Loucy (cell line): ENCODE results near the gene TOP1.

Source experiments
- H2AFZ ChIP-seq: fragments of 200-600 bp; sonication (generic); 2 replicates; pipeline ENCODE4 v1.6.0; 2016; ENCODE audit warnings: antibody characterized with exemption, mild to moderate bottlenecking, low read length, moderate library complexity
- H3F3A ChIP-seq: fragments of 200-600 bp; 2 replicates; pipeline ENCODE4 v1.6.0; 2016; ENCODE audit warnings: antibody characterized with exemption, low read depth, mild to moderate bottlenecking
- H3K27me3 ChIP-seq: fragments of 200-600 bp; sonication (generic); 2 replicates; pipeline ENCODE4 v1.6.1; 2014; ENCODE audit warnings: low read length, mild to moderate bottlenecking; ENCODE audit not compliant: insufficient read depth, poor library complexity, severe bottlenecking
- H3K36me3 ChIP-seq: fragments of 200-600 bp; sonication (generic); 2 replicates; pipeline ENCODE4 v1.6.1; 2016; ENCODE audit warnings: low read length; ENCODE audit not compliant: insufficient read depth
- H3K4me1 ChIP-seq: fragments of 200-600 bp; sonication (generic); 2 replicates; pipeline ENCODE4 v1.5.1; 2014; ENCODE audit warnings: low read length, mild to moderate bottlenecking; ENCODE audit not compliant: insufficient read depth, poor library complexity, severe bottlenecking
- H3K4me2 ChIP-seq: fragments of 200-600 bp; sonication (generic); 2 replicates; pipeline ENCODE4 v1.6.0; 2014; ENCODE audit warnings: antibody characterized with exemption, low read length, low read depth, mild to moderate bottlenecking; ENCODE audit not compliant: poor library complexity, severe bottlenecking
- H3K4me3 ChIP-seq: fragments of 200-600 bp; sonication (generic); 2 replicates; pipeline ENCODE4 v1.5.1; 2014; ENCODE audit warnings: low read length, mild to moderate bottlenecking, mixed read lengths; ENCODE audit not compliant: poor library complexity, severe bottlenecking
- H3K79me2 ChIP-seq: fragments of 200-600 bp; sonication (generic); 2 replicates; pipeline ENCODE4 v1.6.1; 2014; ENCODE audit warnings: low read length; ENCODE audit not compliant: insufficient read depth
- H3K9ac ChIP-seq: fragments of 200-600 bp; sonication (generic); 2 replicates; pipeline ENCODE4 v1.6.0; 2014; ENCODE audit warnings: mild to moderate bottlenecking, low read depth, low read length, moderate library complexity; ENCODE audit not compliant: poor library complexity, severe bottlenecking
- H3K9me2 ChIP-seq: fragments of 200-600 bp; sonication (generic); replicated peaks from 2 replicates; pipeline ENCODE4 v1.6.1; 2016; ENCODE audit warnings: low read depth, low read length, mixed read lengths
- H3K9me3 ChIP-seq: fragments of 200-600 bp; sonication (generic); 2 replicates; pipeline ENCODE4 v1.6.1; 2014; ENCODE audit warnings: mild to moderate bottlenecking, antibody characterized with exemption, low read length, low read depth; ENCODE audit not compliant: insufficient read depth
- H4K20me1 ChIP-seq: fragments of 200-600 bp; sonication (generic); 2 replicates; pipeline ENCODE4 v1.6.0; 2014; ENCODE audit warnings: antibody characterized with exemption, low read length, mild to moderate bottlenecking; ENCODE audit not compliant: insufficient read depth, poor library complexity, severe bottlenecking
- EZH2phosphoT487 ChIP-seq: fragments of 200-600 bp; IDR thresholded peaks from 2 replicates; pipeline ENCODE4 v1.6.1; 2018; ENCODE audit warnings: antibody characterized with exemption, mild to moderate bottlenecking, moderate library complexity, borderline replicate concordance
- TF ChIP-seq, protein P1 (sequence below): fragments of 200-600 bp; sonication (generic); conservative IDR thresholded peaks from 2 replicates; pipeline ENCODE4 v1.5.1; 2014; ENCODE audit warnings: mild to moderate bottlenecking, antibody characterized with exemption, low read length

Gene TOP1

DNA sequence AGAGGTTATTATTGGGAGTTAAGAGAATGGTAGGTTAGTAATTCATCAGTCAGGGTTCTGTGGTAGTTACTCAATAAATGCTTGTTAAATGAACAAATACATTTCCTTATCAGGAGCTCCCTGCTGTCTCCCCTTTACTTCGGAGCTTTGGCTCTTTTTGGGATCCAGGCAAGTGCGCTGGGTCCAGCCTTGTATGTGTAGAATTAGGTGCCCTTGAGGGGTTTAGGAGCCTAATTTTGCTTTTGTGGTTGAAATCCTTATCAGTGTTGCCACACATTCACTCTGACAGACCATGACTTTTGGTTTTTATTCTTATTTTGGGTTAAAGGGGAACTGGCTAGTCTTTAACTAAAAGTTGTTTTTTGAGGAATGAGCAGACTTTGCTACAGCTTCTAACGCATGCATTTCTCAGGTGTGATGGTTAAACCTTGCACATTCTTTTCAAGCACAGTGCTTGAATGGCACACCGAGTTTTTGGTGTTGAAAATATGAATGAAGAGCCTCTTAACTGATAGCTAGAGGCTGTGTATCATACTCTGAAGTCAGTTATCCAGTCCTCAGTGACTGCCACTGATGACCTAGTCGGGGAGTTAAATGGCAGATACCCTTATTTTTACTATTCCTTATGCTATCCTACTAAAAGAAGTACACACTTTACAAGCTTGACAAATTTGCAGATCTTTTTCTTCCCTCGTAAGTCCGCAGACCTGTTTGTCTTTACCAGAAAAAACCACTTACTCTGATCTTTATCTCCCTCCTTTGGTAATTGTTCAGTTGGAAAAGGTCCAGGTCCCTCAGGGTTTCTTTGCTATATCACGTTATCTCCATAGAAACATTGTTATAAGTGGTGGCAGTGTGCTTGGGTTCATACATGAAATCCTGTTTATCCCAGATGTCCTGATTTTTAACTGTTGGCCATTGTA is 58.0 kb downstream of the TOP1 start:
- Histone ChIP-seq H3K36me3 (peaks cover 70% of the 10 kb centered on the region), H3F3A (no peaks in the 10 kb centered on the region), H3K27me3 (no peaks in the 10 kb centered on the region), H3K9me2 (no peaks in the 10 kb centered on the region), H3K79me2 (no peaks in the 10 kb centered on the region), H3K4me1 (peaks cover 12% of the 10 kb centered on the region), H2AFZ (no peak overlapping the region), H3K4me2 (peak overlapping the region; percentile 13), H3K9me3 (no peaks in the 10 kb centered on the region), H3K4me3 (no peak overlapping the region), H3K9ac (no peak overlapping the region), H4K20me1 (peaks cover 6% of the 10 kb centered on the region)
- TF ChIP-seq EZH2phosphoT487, result no peak
- TF ChIP-seq, protein P1, sequence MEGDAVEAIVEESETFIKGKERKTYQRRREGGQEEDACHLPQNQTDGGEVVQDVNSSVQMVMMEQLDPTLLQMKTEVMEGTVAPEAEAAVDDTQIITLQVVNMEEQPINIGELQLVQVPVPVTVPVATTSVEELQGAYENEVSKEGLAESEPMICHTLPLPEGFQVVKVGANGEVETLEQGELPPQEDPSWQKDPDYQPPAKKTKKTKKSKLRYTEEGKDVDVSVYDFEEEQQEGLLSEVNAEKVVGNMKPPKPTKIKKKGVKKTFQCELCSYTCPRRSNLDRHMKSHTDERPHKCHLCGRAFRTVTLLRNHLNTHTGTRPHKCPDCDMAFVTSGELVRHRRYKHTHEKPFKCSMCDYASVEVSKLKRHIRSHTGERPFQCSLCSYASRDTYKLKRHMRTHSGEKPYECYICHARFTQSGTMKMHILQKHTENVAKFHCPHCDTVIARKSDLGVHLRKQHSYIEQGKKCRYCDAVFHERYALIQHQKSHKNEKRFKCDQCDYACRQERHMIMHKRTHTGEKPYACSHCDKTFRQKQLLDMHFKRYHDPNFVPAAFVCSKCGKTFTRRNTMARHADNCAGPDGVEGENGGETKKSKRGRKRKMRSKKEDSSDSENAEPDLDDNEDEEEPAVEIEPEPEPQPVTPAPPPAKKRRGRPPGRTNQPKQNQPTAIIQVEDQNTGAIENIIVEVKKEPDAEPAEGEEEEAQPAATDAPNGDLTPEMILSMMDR, result no peak

DNA sequence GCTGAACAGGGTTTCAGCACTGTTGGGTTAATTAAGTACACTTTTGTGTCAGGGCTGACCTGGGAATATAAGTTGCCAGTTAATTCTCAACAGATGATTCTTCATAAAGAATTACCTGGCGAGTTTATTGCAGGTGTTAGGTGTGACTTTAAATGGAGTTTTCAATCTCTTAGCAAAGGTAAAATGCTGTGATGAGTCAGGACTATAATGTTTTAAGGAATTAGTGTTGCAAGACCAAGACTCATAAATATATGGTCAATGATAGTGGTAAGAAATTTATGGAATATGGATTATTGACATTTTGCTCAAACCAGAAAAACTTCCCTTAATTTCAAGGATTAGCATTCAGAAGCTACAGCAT is 58.7 kb downstream of the TOP1 start:
- Histone ChIP-seq H3K36me3 (peaks cover 70% of the 10 kb centered on the region), H3K4me3 (no peak overlapping the region), H3K9me2 (no peaks in the 10 kb centered on the region), H3K27me3 (no peaks in the 10 kb centered on the region), H3K4me2 (peak overlapping the region; percentile 13), H3K79me2 (no peaks in the 10 kb centered on the region), H4K20me1 (peaks cover 6% of the 10 kb centered on the region), H2AFZ (no peak overlapping the region), H3K9ac (no peak overlapping the region), H3K9me3 (no peaks in the 10 kb centered on the region), H3K4me1 (peaks cover 12% of the 10 kb centered on the region), H3F3A (no peaks in the 10 kb centered on the region)
- no peak for TF ChIP-seq EZH2phosphoT487
- TF ChIP-seq, protein P1, result no peak

DNA sequence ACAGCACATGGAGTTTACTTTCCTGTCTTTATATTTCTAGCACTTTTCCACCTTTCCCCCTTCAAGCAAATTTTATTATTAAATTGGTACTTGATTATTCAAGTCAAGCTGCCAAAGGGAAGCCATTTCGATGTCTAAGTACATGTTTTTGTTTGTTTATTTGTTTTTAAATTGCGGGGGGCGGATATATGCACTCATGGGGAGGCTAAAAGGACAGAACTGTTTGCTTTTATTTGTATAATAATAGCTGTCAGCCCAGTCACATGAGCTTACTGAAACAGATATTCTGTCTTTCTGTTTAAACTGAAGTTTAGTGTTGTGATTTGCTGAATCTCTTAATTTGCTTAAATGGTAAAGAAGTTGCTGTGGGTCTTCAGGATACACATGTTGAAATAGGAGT is 59.2 kb downstream of the TOP1 start:
- Histone ChIP-seq H3K79me2 (no peaks in the 10 kb centered on the region), H3K4me1 (peaks cover 12% of the 10 kb centered on the region), H3K27me3 (no peaks in the 10 kb centered on the region), H3K4me3 (no peak overlapping the region), H2AFZ (no peak overlapping the region), H3F3A (no peaks in the 10 kb centered on the region), H3K9me2 (no peaks in the 10 kb centered on the region), H4K20me1 (peaks cover 6% of the 10 kb centered on the region), H3K36me3 (peaks cover 70% of the 10 kb centered on the region), H3K9me3 (no peaks in the 10 kb centered on the region), H3K9ac (no peak overlapping the region), H3K4me2 (no peak overlapping the region)
- no peak for TF ChIP-seq EZH2phosphoT487
- TF ChIP-seq, protein P1, result no peak
